Hepatocyte (in vitro differentiated cells): Measurements from ENCODE around the gene MOB3B. TPM values are rescaled to one million over a fixed set of nuclear protein-coding genes. Genes with fewer than 3 reads are reported as not detected.
A peak's percentile ranks its signal among the peaks of the same experiment; 100 is the strongest.

Source experiments
- DNase-seq: peaks from one replicate; pipeline ENCODE4 v3.0.0-alpha.2; 2016; ENCODE audit warnings: low spot score
- H2AFZ ChIP-seq: fragments of 200-600 bp; sonication (generic); 2 replicates; pipeline ENCODE4 v1.6.0; 2016; ENCODE audit warnings: antibody characterized with exemption, mild to moderate bottlenecking
- H3K27ac ChIP-seq: fragments of 200-600 bp; sonication (generic); 2 replicates; pipeline ENCODE4 v1.5.1; 2016; ENCODE audit warnings: mild to moderate bottlenecking
- H3K27me3 ChIP-seq: fragments of 200-600 bp; sonication (generic); 2 replicates; pipeline ENCODE4 v1.6.1; 2016
- H3K36me3 ChIP-seq: fragments of 200-600 bp; sonication (generic); replicated peaks from 2 replicates; pipeline ENCODE4 v1.5.1; 2016; ENCODE audit warnings: low read depth; ENCODE audit not compliant: insufficient read depth
- H3K4me1 ChIP-seq: fragments of 200-600 bp; sonication (generic); 2 replicates; pipeline ENCODE4 v1.5.1; 2016; ENCODE audit warnings: mild to moderate bottlenecking, moderate library complexity; ENCODE audit not compliant: insufficient read depth
- H3K4me2 ChIP-seq: fragments of 200-600 bp; sonication (generic); 2 replicates; pipeline ENCODE4 v1.6.0; 2016
- H3K4me3 ChIP-seq: fragments of 200-600 bp; sonication (generic); 2 replicates; pipeline ENCODE4 v1.5.1; 2016; ENCODE audit warnings: mild to moderate bottlenecking
- H3K79me2 ChIP-seq: fragments of 200-600 bp; sonication (generic); 2 replicates; pipeline ENCODE4 v1.6.0; 2017; ENCODE audit warnings: mild to moderate bottlenecking
- H3K9me2 ChIP-seq: fragments of 200-600 bp; sonication (generic); replicated peaks from 2 replicates; pipeline ENCODE4 v1.6.0; 2017; ENCODE audit warnings: mild to moderate bottlenecking; ENCODE audit not compliant: insufficient read depth
- H3K9me3 ChIP-seq: fragments of 200-600 bp; sonication (generic); 2 replicates; pipeline ENCODE4 v1.5.1; 2016; ENCODE audit warnings: low read depth, mild to moderate bottlenecking
- H4K20me1 ChIP-seq: fragments of 200-600 bp; sonication (generic); 2 replicates; pipeline ENCODE4 v1.6.0; 2016; ENCODE audit warnings: mild to moderate bottlenecking; ENCODE audit not compliant: insufficient read depth, poor library complexity, severe bottlenecking
- EZH2 ChIP-seq: fragments of 200-600 bp; sonication (generic); IDR thresholded peaks from 2 replicates; pipeline ENCODE4 v1.6.1; 2016; ENCODE audit warnings: antibody characterized with exemption, mild to moderate bottlenecking, borderline replicate concordance
- EZH2phosphoT487 ChIP-seq: fragments of 200-600 bp; sonication (generic); IDR thresholded peaks from one replicate; pipeline ENCODE4 v1.6.1; 2018; ENCODE audit warnings: antibody characterized with exemption, mild to moderate bottlenecking, low read depth, moderate library complexity; ENCODE audit not compliant: unreplicated experiment, severe bottlenecking
- WGBS: methylation state at CpG from one replicate; pipeline ENCODE4 v1.1.6; 2016; ENCODE audit warnings: low lambda C conversion rate; ENCODE audit errors: missing lambda C conversion rate; 5-methylcytosine and 5-hydroxymethylcytosine counted together
- polyA plus RNA-seq: library from polyadenylated mRNA; unstranded; fragments of >200 nt; fragmentation: Nextera tagmentation; extraction: Ambion mirVana; gene quantifications from 2 replicates; pipeline ENCODE4 v1.2.1, GENCODE V29; 2016
- total RNA-seq: library from RNA; depleted of rRNA; stranded (reverse); fragments of >200 nt; gene quantifications from 2 replicates; pipeline ENCODE4 v1.2.3, GENCODE V29; 2014
- TF ChIP-seq, protein P1 (sequence below): fragments of 200-600 bp; sonication (generic); IDR thresholded peaks from 2 replicates; pipeline ENCODE4 v1.5.1; 2016; ENCODE audit warnings: antibody characterized with exemption, mild to moderate bottlenecking; ENCODE audit not compliant: poor library complexity

The MOB3B gene
- total and polyA plus RNA-seq, 2 experiments from 2014 or later: 13.3 to 13.5 TPM

DNA sequence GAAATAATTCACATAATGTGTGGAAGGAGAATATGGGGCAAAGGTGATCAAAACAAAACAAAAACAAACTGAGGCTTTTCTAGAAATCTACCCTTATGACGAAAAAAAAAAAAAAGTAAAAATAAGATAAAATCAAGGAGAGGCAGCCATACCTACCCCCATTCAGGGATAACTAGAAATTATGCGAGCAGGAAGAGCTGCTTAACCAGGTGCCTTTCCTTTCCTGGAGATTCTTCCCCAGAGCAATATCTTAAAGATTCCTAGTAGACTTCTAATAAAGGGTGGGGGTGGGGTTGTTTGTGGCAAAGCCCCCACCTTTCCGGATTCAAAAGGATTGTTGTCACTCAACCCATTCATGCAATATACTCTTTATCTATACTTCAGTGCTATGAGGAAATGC is 117.5 kb downstream of the MOB3B start:
- Histone ChIP-seq H3K79me2 (peaks cover 73% of the 10 kb centered on the region), H3K9me3 (no peaks in the 10 kb centered on the region), H3K36me3 (no peaks in the 10 kb centered on the region), H3K4me1 (peaks cover 19% of the 10 kb centered on the region), H3K4me3 (no peak overlapping the region), H3K27ac (no peak overlapping the region), H3K27me3 (no peaks in the 10 kb centered on the region), H4K20me1 (no peaks in the 10 kb centered on the region), H3K4me2 (no peak overlapping the region), H3K9me2 (no peaks in the 10 kb centered on the region), H2AFZ (no peak overlapping the region)
- TF ChIP-seq EZH2phosphoT487: no peak
- TF ChIP-seq, protein P1, sequence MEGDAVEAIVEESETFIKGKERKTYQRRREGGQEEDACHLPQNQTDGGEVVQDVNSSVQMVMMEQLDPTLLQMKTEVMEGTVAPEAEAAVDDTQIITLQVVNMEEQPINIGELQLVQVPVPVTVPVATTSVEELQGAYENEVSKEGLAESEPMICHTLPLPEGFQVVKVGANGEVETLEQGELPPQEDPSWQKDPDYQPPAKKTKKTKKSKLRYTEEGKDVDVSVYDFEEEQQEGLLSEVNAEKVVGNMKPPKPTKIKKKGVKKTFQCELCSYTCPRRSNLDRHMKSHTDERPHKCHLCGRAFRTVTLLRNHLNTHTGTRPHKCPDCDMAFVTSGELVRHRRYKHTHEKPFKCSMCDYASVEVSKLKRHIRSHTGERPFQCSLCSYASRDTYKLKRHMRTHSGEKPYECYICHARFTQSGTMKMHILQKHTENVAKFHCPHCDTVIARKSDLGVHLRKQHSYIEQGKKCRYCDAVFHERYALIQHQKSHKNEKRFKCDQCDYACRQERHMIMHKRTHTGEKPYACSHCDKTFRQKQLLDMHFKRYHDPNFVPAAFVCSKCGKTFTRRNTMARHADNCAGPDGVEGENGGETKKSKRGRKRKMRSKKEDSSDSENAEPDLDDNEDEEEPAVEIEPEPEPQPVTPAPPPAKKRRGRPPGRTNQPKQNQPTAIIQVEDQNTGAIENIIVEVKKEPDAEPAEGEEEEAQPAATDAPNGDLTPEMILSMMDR: no peak
- TF ChIP-seq EZH2: no peak
- DNase-seq: no peak
- 88% methylated on average over 3 of the region's 3 CpGs for WGBS

DNA sequence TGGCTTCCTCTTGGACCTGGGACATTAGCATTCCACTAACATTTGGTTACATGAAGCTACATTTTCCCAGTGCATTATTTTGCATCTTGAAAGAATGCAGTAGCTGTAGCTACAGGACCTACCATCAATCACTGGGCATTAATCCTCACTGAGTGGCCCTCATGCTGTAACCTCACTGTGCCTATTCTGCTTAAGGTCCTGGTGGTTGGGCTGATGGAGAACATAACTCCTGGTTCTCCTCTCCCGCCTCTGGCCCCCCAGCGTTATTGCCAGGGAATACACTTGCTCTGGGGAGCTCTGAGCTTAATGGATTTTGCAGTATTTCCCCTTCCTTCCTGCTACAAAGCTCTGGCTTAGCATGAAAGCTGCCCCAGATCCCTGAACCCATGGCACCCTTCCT is 121.1 kb downstream of the MOB3B start:
- no peaks in the 10 kb centered on the region for H3K9me2 ChIP-seq
- no peaks in the 10 kb centered on the region for H3K9me3 ChIP-seq
- H3K79me2 ChIP-seq: peaks cover 75% of the 10 kb centered on the region
- no peaks in the 10 kb centered on the region for H3K36me3 ChIP-seq
- peak overlapping the region; percentile 37 for H3K27ac ChIP-seq
- no peak for DNase-seq
- TF ChIP-seq EZH2phosphoT487: no peak
- H3K27me3 ChIP-seq: no peaks in the 10 kb centered on the region
- no peak overlapping the region for H3K4me2 ChIP-seq
- H3K4me3 ChIP-seq: no peak overlapping the region
- H2AFZ ChIP-seq: no peak overlapping the region
- WGBS: 70% methylated on average over 2 of the region's 2 CpGs
- no peaks in the 10 kb centered on the region for H4K20me1 ChIP-seq
- H3K4me1 ChIP-seq: peaks cover 2% of the 10 kb centered on the region

DNA sequence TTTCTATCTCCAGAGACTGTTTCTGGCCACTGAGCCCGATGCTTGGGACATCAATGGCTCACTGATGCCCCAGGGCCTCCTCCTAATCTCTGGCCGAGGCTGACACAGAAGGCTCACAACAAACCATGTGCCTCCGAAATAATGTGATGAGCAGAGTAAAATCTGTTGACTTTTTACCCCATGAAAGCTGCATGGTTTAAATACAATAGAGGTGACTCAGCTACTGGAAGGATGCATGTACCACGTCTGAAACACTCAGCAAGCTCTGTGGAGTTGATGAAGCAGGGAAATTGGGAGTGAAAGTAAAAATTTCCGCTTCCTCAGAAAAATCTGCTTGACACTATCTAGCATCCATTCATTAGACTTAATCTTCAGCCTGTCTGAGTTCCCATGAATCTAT is 121.6 kb downstream of the MOB3B start:
- no peaks in the 10 kb centered on the region for H3K36me3 ChIP-seq
- H2AFZ ChIP-seq: no peak overlapping the region
- peak overlapping the region; percentile 29 for H3K4me2 ChIP-seq
- no peak for DNase-seq
- peaks cover 74% of the 10 kb centered on the region for H3K79me2 ChIP-seq
- H3K27ac ChIP-seq: peak overlapping the region; percentile 37
- H3K9me2 ChIP-seq: no peaks in the 10 kb centered on the region
- H3K4me1 ChIP-seq: no peaks in the 10 kb centered on the region
- 54% methylated on average over 5 of the region's 5 CpGs for WGBS
- TF ChIP-seq, protein P1: no peak
- TF ChIP-seq EZH2phosphoT487 (no peak), EZH2 (no peak)
- H3K4me3 ChIP-seq: no peak overlapping the region
- no peaks in the 10 kb centered on the region for H3K27me3 ChIP-seq
- H4K20me1 ChIP-seq: no peaks in the 10 kb centered on the region
- no peaks in the 10 kb centered on the region for H3K9me3 ChIP-seq

DNA sequence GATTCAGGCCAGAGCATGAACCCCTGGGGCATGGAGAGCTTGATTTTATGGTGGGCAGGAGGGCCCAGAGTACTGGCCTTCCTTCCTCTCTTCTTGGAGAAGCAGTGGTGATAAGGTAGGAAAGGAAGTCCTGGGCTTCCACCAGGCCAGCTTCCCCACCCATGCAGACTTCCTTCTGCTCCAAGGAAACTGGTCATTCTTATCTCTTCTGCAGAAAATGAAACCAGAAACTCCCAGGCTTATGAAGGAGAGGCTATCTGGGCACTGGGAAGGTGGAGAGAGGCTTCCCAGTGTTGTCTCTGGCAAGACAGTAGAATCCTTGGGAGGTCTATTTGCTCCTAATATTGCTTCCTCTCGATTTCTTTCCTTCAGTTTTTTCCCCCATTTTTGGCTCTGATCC is 122.1 kb downstream of the MOB3B start:
- Histone ChIP-seq H4K20me1 (no peaks in the 10 kb centered on the region), H3K4me2 (peak overlapping the region; percentile 29), H2AFZ (no peak overlapping the region), H3K36me3 (no peaks in the 10 kb centered on the region), H3K79me2 (peaks cover 74% of the 10 kb centered on the region), H3K4me1 (peaks cover 4% of the 10 kb centered on the region), H3K27ac (peak overlapping the region; percentile 37), H3K4me3 (no peak overlapping the region), H3K9me3 (no peaks in the 10 kb centered on the region), H3K27me3 (no peaks in the 10 kb centered on the region), H3K9me2 (no peaks in the 10 kb centered on the region)
- TF ChIP-seq, protein P1: no peak
- DNase-seq: no peak
- WGBS: 80% methylated on average over 1 of the region's 1 CpG
